ENCODE results near the gene KRT17. TPM values are rescaled to one million over a fixed set of nuclear protein-coding genes. Genes with fewer than 3 reads are reported as not detected.
"Not testable (repeated sequence)": the region's sequence is repeated elsewhere in the genome, so short reads cannot be mapped to it uniquely, and the experiment has no call there.

Gene KRT17
- total RNA-seq, 2 donors from 2014 or later = 4.4 to 5.9 TPM

DNA sequence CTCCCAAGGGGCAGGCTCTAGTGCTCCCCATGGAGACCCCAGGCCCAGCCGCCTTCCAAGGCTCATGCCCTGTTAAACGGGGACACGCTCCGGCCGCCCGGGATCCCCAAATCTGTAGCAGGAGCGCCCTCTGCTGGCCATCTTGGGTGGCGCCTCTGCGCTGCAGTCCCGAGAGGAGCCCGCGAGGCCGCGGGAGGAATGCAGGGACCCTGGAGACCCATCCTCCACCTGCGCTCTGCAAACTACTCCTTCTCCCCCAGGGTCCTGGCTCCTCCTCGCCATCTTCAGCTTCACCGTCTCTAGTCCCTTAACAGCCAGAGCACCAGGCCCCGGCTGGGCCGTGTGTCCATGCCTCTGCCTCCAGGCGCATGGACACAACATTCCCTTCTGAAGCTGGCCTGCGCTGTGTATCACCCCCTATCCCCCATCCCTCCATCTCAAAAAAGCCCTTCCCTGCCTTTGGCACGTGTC, 23.6 kb upstream of the KRT17 start:
- Histone ChIP-seq H3K36me3 (replicated peaks in 1 of 2; ENCODE audit: insufficient read depth in 1 of 2, low read depth in 2 of 2) (no peaks in the 10 kb centered on the region), H3K27ac (peak overlapping the region in 1 of 4 donors; percentile 64), H3K9me3 (no peaks in the 10 kb centered on the region), H3K4me3 (no peak overlapping the region), H3K4me1 (peaks cover 25% of the 10 kb centered on the region), H3K27me3 (no peaks in the 10 kb centered on the region)
- ATAC-seq = peak; percentile 76
- intact Hi-C loops (cut with DNase I) = no loop called here
- WGBS, 2 donors = 2 to 3% methylated on average over 9 to 22 of the region's 22 CpGs
- TF ChIP-seq POLR2A (IDR thresholded peaks at IDR 0.05) = no peak
- TF ChIP-seq, protein P1, sequence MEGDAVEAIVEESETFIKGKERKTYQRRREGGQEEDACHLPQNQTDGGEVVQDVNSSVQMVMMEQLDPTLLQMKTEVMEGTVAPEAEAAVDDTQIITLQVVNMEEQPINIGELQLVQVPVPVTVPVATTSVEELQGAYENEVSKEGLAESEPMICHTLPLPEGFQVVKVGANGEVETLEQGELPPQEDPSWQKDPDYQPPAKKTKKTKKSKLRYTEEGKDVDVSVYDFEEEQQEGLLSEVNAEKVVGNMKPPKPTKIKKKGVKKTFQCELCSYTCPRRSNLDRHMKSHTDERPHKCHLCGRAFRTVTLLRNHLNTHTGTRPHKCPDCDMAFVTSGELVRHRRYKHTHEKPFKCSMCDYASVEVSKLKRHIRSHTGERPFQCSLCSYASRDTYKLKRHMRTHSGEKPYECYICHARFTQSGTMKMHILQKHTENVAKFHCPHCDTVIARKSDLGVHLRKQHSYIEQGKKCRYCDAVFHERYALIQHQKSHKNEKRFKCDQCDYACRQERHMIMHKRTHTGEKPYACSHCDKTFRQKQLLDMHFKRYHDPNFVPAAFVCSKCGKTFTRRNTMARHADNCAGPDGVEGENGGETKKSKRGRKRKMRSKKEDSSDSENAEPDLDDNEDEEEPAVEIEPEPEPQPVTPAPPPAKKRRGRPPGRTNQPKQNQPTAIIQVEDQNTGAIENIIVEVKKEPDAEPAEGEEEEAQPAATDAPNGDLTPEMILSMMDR (IDR thresholded peaks at IDR 0.05) = peak; percentile 89 to 97 (median 94)
- DNase-seq = peak; percentile 90 to 94 (median 91)

DNA sequence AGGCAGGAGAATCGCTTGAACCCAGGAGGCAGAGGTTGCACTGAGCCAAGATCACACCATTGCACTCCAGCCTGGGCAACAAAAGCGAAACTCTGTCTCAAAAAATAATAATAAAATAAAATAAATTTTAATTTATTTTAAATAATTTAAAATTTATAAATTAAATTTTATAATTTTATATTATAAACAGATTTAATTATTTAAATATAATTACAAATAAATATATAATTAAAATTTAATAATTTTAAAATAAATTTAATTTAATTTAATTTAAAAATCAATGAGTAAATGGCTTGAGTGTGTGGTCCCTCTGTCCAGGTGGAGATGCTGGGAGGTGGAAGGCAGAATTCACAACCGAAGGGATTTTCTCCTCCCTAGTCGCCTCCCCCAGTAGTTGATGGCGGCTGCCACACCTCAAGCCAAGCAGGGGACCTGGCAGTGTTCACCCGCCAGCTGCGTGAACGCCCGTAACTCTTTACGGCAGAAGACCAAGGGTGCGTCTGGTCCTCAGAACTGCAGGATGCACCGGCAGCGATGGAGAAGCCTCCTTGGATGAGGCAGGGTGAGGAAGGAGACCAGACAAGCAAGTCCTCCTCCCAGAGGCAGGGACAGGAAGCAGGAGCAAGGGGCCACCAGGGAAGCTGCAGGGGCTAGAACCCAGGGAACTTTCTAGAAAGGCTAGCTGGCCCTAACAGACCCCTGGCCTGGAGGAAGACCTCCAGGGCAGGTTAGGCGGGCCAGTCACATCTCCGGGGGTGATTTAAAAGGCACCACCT, 22.9 kb upstream of the KRT17 start:
- H3K27ac ChIP-seq = no peak overlapping the region

DNA sequence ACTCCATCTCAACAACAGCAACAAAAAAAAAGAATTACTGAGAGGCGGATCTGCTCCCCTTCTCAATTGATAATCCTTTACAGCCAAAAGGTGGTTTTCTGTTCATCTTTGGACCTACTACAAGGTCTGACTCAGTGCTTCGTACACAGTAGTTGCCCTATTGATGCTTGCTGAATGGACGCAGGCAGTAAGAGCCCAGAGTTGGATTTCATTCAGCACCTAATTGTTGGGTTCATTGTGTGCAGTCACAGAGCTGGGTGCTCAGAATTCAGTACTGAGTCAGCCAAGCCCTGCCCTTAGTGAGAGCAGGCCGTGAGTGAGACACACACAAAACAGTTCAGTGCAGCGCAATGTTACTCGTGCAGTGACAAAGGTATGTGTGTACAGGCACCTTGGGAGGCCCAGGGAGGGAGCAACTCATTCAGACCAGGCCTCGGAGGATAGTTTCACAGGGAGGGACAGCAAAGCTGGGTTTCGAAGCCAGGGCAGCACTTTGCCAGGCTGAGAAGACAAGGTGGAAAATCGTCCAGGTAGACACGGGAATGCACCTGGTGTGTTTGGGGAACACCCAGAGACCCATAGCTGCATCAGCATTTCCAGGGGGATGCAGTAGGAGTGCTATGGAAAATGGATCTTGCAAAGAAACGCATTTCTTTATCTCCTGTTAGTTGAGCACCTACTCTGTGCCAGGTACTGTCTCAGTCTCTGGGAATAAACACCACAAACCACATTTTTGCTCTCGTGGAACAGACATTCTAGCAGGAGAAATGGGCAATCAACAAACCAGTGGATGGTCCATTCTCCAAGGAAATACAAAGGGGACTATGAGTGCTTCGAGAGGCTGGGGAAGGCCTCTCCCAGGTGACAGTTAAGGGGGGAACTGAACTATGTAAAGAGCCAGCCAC, 18.1 kb upstream of the KRT17 start:
- H3K4me1 ChIP-seq = no peaks in the 10 kb centered on the region
- intact Hi-C loops (cut with DNase I) = no loop called here
- no peak overlapping the region for H3K27ac ChIP-seq
- ATAC-seq = no peak
- TF ChIP-seq POLR2A (IDR thresholded peaks at IDR 0.05) = no peak
- TF ChIP-seq, protein P1 (IDR thresholded peaks at IDR 0.05) = no peak
- WGBS, 2 donors = 67 to 70% methylated on average over 13 of the region's 13 CpGs
- no peaks in the 10 kb centered on the region for H3K27me3 ChIP-seq
- H3K4me3 ChIP-seq = no peak overlapping the region
- no peaks in the 10 kb centered on the region for H3K9me3 ChIP-seq
- no peaks in the 10 kb centered on the region for H3K36me3 ChIP-seq (replicated peaks in 1 of 2; ENCODE audit: insufficient read depth in 1 of 2, low read depth in 2 of 2)
- DNase-seq = no peak

More for the DNA sequence above, 22.9 kb upstream of the KRT17 start:
- no peaks in the 10 kb centered on the region for H3K36me3 ChIP-seq (replicated peaks in 1 of 2; ENCODE audit: insufficient read depth in 1 of 2, low read depth in 2 of 2)
- ATAC-seq (no peak), DNase-seq (no peak)
- no peak for TF ChIP-seq POLR2A (IDR thresholded peaks at IDR 0.05)
- TF ChIP-seq, protein P1 (IDR thresholded peaks at IDR 0.05) = no peak
- intact Hi-C loops (cut with DNase I) = no loop called here
- WGBS, 2 donors = 27 to 56% methylated on average over 9 to 15 of the region's 15 CpGs
- no peak overlapping the region for H3K4me3 ChIP-seq
- no peaks in the 10 kb centered on the region for H3K27me3 ChIP-seq
- no peaks in the 10 kb centered on the region for H3K9me3 ChIP-seq
- H3K4me1 ChIP-seq = peaks cover 25% of the 10 kb centered on the region

DNA sequence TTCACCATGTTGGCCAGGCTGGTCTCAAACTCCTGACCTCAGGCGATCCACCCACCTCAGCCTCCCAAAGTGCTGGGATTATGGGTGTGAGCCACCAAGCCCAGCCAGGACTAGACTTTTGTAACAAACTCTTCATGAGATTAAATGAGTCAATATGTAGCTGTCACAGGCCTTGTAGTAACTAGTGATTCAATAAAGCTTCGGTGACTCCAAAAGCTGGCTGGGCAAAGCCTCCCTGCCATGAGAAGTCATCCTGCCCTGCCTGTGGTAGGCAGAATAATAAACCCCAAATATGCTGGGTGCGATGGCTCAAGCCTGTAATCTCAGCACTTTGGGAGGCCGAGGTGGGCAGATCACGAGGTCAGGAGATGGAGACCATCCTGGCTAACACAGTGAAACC, 16.2 kb upstream of the KRT17 start:
- DNase-seq; ATAC-seq; intact Hi-C loops (cut with DNase I); H3K4me1 ChIP-seq; H3K27me3 ChIP-seq; H3K4me3 ChIP-seq; H3K9me3 ChIP-seq; H3K36me3 ChIP-seq (replicated peaks in 1 of 2; ENCODE audit: insufficient read depth in 1 of 2, low read depth in 2 of 2); H3K27ac ChIP-seq: not testable (repeated sequence)
- WGBS, 2 donors = 76 to 89% methylated on average over 5 of the region's 5 CpGs
